ENCODE results near the gene IGSF9. TPM values are rescaled to one million over a fixed set of nuclear protein-coding genes. Genes with fewer than 3 reads are reported as not detected.
A peak's percentile ranks its signal among the peaks of the same experiment; 100 is the strongest.

Gene IGSF9
- total RNA-seq, 1 donor from 2014 or later = 2.1 TPM

DNA sequence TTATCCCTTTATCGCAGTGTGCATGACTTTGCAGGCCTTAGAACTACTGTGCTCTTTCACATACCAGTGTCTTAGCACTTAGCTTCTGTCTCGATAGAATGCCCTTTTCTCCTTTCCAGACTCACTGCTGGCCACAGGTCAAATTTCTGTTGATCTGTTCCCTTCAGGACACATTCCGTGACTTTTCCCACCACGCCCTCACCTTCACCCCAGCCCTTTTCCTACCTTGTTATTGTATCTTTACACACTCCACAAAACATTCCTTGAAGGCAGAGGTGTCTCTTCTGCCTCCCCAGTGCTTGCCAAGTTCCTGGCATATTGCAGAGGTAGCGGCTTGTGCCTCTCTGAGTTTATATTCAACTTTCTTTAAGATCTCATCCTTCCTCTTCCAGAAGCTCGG is 3.7 kb upstream of the IGSF9 start:
- Histone ChIP-seq H3K27ac (ENCODE audit: low read depth, low read length) (no peak overlapping the region), H3K79me2 (ENCODE audit: insufficient read depth, low read length) (no peaks in the 10 kb centered on the region), H3K9me3 (ENCODE audit: insufficient read depth, low read depth, low read length) (no peaks in the 10 kb centered on the region), H3K27me3 (ENCODE audit: insufficient read depth, low read length) (peaks cover 13% of the 10 kb centered on the region), H3K4me2 (ENCODE audit: low read length) (no peak overlapping the region), H2AFZ (ENCODE audit: low read depth, low read length) (no peak overlapping the region), H3K4me1 (ENCODE audit: insufficient read depth, low read length) (peaks cover 17% of the 10 kb centered on the region), H4K20me1 (ENCODE audit: insufficient read depth, low read length) (no peaks in the 10 kb centered on the region), H3K36me3 (ENCODE audit: insufficient read depth, low read length) (no peaks in the 10 kb centered on the region), H3K4me3 (ENCODE audit: insufficient read depth, low read depth, low read length) (no peak overlapping the region), H3K9ac (ENCODE audit: low read length) (no peak overlapping the region)
- FAIRE-seq = no peak
- no peak for DNase-seq (ENCODE audit: low read depth)
- Mint-ChIP-seq H3K36me3 (ENCODE audit: low read depth, unreplicated experiment) (no peaks in the 10 kb centered on the region), H3K4me1 (ENCODE audit: low read depth, unreplicated experiment) (peaks cover 15% of the 10 kb centered on the region), H3K9me3 (ENCODE audit: unreplicated experiment) (no peaks in the 10 kb centered on the region), H3K4me3 (ENCODE audit: unreplicated experiment) (no peak overlapping the region), H3K27ac (ENCODE audit: unreplicated experiment) (no peak overlapping the region), H3K27me3 (ENCODE audit: low read depth, unreplicated experiment) (peaks cover 38% of the 10 kb centered on the region)
- no peak for TF ChIP-seq EZH2 (IDR thresholded peaks at IDR 0.05; ENCODE audit: insufficient read depth, low read length)
- TF ChIP-seq, protein P1, sequence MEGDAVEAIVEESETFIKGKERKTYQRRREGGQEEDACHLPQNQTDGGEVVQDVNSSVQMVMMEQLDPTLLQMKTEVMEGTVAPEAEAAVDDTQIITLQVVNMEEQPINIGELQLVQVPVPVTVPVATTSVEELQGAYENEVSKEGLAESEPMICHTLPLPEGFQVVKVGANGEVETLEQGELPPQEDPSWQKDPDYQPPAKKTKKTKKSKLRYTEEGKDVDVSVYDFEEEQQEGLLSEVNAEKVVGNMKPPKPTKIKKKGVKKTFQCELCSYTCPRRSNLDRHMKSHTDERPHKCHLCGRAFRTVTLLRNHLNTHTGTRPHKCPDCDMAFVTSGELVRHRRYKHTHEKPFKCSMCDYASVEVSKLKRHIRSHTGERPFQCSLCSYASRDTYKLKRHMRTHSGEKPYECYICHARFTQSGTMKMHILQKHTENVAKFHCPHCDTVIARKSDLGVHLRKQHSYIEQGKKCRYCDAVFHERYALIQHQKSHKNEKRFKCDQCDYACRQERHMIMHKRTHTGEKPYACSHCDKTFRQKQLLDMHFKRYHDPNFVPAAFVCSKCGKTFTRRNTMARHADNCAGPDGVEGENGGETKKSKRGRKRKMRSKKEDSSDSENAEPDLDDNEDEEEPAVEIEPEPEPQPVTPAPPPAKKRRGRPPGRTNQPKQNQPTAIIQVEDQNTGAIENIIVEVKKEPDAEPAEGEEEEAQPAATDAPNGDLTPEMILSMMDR (IDR thresholded peaks at IDR 0.05; ENCODE audit: insufficient read depth, low read depth, low read length) = no peak

DNA sequence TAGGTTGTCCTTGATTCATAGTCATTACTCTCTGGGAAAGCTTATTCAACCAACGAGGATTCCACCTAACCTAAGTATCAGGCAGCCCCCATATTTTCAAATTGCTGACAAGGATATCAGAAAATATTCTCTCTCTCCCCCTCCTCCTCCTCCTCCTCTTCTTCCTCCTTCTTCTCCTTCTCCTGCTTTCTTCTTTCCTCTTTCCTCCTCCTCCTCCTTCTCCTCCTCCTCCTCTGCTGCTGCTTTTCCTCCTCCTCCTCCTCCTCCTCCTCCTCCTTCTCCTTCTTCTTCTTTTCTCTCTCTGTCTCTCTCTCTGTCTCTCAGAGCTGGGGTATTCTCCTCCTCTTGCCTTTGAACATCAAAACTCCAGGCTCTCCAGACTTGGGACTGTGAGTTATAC is 2.5 kb upstream of the IGSF9 start:
- TF ChIP-seq, protein P1 (IDR thresholded peaks at IDR 0.05; ENCODE audit: insufficient read depth, low read depth, low read length) = no peak
- no peak for TF ChIP-seq EZH2 (IDR thresholded peaks at IDR 0.05; ENCODE audit: insufficient read depth, low read length)
- no peak for FAIRE-seq

DNA sequence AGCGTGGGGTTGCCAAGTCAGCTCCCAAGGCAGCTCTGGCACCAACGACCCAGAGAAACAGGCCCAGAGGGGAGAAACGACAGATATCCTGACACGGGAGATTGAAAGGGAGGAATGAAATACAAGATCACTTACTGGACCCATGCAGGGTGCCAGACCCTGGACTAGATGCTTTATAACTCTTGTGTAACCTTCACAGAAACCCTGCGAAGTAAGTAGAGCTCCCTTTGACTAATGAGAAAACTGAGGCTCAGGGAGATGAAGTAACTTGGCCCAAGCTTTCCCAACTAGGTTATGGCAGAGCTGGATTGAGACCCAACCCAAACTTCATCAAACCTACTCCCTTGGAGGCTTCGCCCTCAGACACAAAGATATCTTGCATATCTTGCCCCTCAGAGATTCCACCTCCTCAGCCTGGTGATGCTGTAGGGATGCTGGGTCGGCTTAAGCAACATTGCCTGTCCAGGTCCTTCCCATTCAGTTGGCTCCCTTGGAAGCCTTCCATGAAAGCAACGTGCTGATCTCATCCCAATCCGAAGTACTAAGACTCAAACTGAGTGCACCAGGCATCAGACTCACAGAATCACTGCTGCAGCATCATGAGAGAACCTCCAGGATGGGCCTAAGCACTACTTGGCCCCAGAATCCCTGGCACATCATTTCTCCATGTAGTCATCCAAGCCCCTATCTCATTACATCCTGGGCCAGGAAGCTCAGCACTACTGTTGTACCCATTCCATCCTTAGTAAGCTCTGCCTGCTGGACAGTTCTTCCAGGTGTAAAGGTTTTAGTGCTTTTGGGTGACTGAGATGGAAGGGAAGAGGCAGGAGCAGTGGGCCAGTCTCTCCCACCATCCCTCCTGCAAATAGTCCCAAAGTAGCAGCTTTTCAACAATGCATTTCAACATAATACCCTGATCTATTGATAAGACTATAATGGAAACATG is 1.1 kb upstream of the IGSF9 start:
- no peak overlapping the region for H3K4me3 ChIP-seq (ENCODE audit: insufficient read depth, low read depth, low read length)
- Mint-ChIP-seq H3K9me3 (ENCODE audit: unreplicated experiment) (no peaks in the 10 kb centered on the region), H3K27ac (ENCODE audit: unreplicated experiment) (no peak overlapping the region), H3K4me1 (ENCODE audit: low read depth, unreplicated experiment) (peaks cover 13% of the 10 kb centered on the region), H3K27me3 (ENCODE audit: low read depth, unreplicated experiment) (peaks cover 53% of the 10 kb centered on the region), H3K36me3 (ENCODE audit: low read depth, unreplicated experiment) (no peaks in the 10 kb centered on the region), H3K4me3 (ENCODE audit: unreplicated experiment) (peak overlapping the region; percentile 71)
- FAIRE-seq (no peak), DNase-seq (ENCODE audit: low read depth) (no peak)
- H3K27ac ChIP-seq (ENCODE audit: low read depth, low read length) = no peak overlapping the region
- no peaks in the 10 kb centered on the region for H3K79me2 ChIP-seq (ENCODE audit: insufficient read depth, low read length)
- H2AFZ ChIP-seq (ENCODE audit: low read depth, low read length) = peak overlapping the region; percentile 84
- H3K36me3 ChIP-seq (ENCODE audit: insufficient read depth, low read length) = no peaks in the 10 kb centered on the region
- H3K9me3 ChIP-seq (ENCODE audit: insufficient read depth, low read depth, low read length) = no peaks in the 10 kb centered on the region
- H4K20me1 ChIP-seq (ENCODE audit: insufficient read depth, low read length) = no peaks in the 10 kb centered on the region
- H3K4me2 ChIP-seq (ENCODE audit: low read length) = peak overlapping the region; percentile 99
- no peak overlapping the region for H3K9ac ChIP-seq (ENCODE audit: low read length)
- TF ChIP-seq, protein P1 (IDR thresholded peaks at IDR 0.05; ENCODE audit: insufficient read depth, low read depth, low read length) = no peak
- no peak for TF ChIP-seq EZH2 (IDR thresholded peaks at IDR 0.05; ENCODE audit: insufficient read depth, low read length)
- H3K27me3 ChIP-seq (ENCODE audit: insufficient read depth, low read length) = peaks cover 12% of the 10 kb centered on the region
- peaks cover 14% of the 10 kb centered on the region for H3K4me1 ChIP-seq (ENCODE audit: insufficient read depth, low read length)

More for the DNA sequence above, 2.5 kb upstream of the IGSF9 start:
- Histone ChIP-seq H3K4me2 (ENCODE audit: low read length) (no peak overlapping the region), H3K27ac (ENCODE audit: low read depth, low read length) (no peak overlapping the region), H3K36me3 (ENCODE audit: insufficient read depth, low read length) (no peaks in the 10 kb centered on the region), H3K9ac (ENCODE audit: low read length) (no peak overlapping the region), H3K27me3 (ENCODE audit: insufficient read depth, low read length) (peaks cover 12% of the 10 kb centered on the region), H3K79me2 (ENCODE audit: insufficient read depth, low read length) (no peaks in the 10 kb centered on the region), H2AFZ (ENCODE audit: low read depth, low read length) (no peak overlapping the region), H3K4me1 (ENCODE audit: insufficient read depth, low read length) (peaks cover 14% of the 10 kb centered on the region), H3K9me3 (ENCODE audit: insufficient read depth, low read depth, low read length) (no peaks in the 10 kb centered on the region), H3K4me3 (ENCODE audit: insufficient read depth, low read depth, low read length) (no peak overlapping the region), H4K20me1 (ENCODE audit: insufficient read depth, low read length) (no peaks in the 10 kb centered on the region)
- H3K4me3 Mint-ChIP-seq (ENCODE audit: unreplicated experiment) = no peak overlapping the region
- no peak for DNase-seq (ENCODE audit: low read depth)
- H3K27me3 Mint-ChIP-seq (ENCODE audit: low read depth, unreplicated experiment) = peaks cover 46% of the 10 kb centered on the region
- H3K27ac Mint-ChIP-seq (ENCODE audit: unreplicated experiment) = no peak overlapping the region
- H3K36me3 Mint-ChIP-seq (ENCODE audit: low read depth, unreplicated experiment) = no peaks in the 10 kb centered on the region
- H3K4me1 Mint-ChIP-seq (ENCODE audit: low read depth, unreplicated experiment) = peaks cover 13% of the 10 kb centered on the region
- no peaks in the 10 kb centered on the region for H3K9me3 Mint-ChIP-seq (ENCODE audit: unreplicated experiment)
